Cardiac muscle cell (in vitro differentiated cells and primary cell): ENCODE measurements around the gene SNRK. TPM values are rescaled to one million over a fixed set of nuclear protein-coding genes. Genes with fewer than 3 reads are reported as not detected.
A peak's percentile ranks its signal among the peaks of the same experiment; 100 is the strongest.

ENCODE experiments used
- DNase-seq, 2 donors: peaks; one replicate each; pipeline versions ENCODE4 v3.0.0 to v3.0.0-alpha.2; 2010 to 2017; ENCODE audit warnings: low read depth in 1 of 2, low spot score in 1 of 2
- H3K27ac ChIP-seq: fragments of 200-600 bp; sonication (generic); 2 replicates; pipeline ENCODE4 v1.5.1; 2016
- H3K27me3 ChIP-seq: fragments of 200-600 bp; sonication (generic); 2 replicates; pipeline ENCODE4 v1.6.0; 2016; ENCODE audit warnings: control low read depth
- H3K36me3 ChIP-seq: fragments of 200-600 bp; sonication (generic); 2 replicates; pipeline ENCODE4 v1.5.1; 2016; ENCODE audit warnings: control low read depth
- H3K4me1 ChIP-seq: fragments of 200-600 bp; sonication (generic); 2 replicates; pipeline ENCODE4 v1.8.1; 2017; ENCODE audit warnings: low read depth, mild to moderate bottlenecking, mixed run types
- H3K4me3 ChIP-seq: fragments of 200-600 bp; sonication (generic); 2 replicates; pipeline ENCODE4 v1.5.1; 2016; ENCODE audit warnings: mild to moderate bottlenecking
- H3K9me3 ChIP-seq: fragments of 200-600 bp; sonication (generic); 2 replicates; pipeline ENCODE4 v1.5.1; 2017; ENCODE audit warnings: low read depth, mild to moderate bottlenecking, control low read depth
- polyA plus RNA-seq: library from polyadenylated mRNA; unstranded; fragments of >200 nt; fragmentation: Nextera tagmentation; extraction: Ambion mirVana; gene quantifications from 2 replicates; pipeline ENCODE4 v1.2.1, GENCODE V29; 2016
- total RNA-seq: library from RNA; depleted of rRNA; stranded (reverse); fragments of >200 nt; gene quantifications from 2 replicates; pipeline ENCODE4 v1.2.3, GENCODE V29; 2016
- TF ChIP-seq, protein P1 (sequence below): IDR thresholded peaks from 2 replicates; pipeline ENCODE4 v1.5.1; 2012; ENCODE audit warnings: low read depth, mild to moderate bottlenecking, low read length

The SNRK gene
- total and polyA plus RNA-seq, 2 experiments from 2014 or later: 4.6 to 15.6 TPM

DNA sequence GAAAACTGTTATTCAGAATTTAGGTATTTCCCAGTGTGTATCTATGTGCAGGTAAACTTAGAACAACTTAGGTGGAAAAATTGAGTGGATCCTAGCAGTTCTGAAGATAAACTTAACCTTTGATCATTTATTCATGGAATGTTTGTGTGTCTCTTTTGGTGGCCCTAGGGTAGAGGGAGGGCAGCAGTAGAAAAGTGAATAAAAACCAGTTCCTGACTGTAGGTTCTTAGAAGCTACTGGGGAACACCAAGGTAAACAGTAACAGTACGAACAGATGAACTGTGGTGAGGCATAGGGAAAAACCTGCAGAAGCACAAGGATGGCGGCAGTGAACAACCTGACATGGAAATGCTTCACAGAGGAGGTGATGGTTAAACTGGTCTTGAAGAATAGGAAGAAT, 2.5 kb downstream of the SNRK start:
- Histone ChIP-seq H3K4me3 (no peak overlapping the region), H3K27ac (no peak overlapping the region)

DNA sequence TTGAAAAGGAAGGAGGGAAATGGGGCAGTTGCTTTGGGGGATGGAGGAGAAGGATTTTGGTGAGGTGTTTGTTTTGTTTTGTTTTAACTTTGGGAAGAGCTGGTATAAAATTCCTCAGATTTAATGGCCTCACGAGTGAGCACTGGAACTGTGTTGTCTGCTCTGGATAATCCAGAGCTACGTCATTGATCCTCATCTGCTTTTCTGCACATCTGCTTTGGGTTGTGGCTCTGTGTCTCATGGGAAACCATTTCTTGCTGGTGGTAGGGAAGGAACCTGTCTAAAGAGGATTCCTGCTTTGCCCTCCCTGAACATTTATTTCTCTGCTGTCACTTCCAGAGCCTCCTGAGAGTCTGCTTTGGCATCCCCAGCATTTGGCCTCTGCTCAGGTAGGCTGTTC, 3.1 kb downstream of the SNRK start:
- H3K36me3 ChIP-seq: no peaks in the 10 kb centered on the region
- peaks cover 4% of the 10 kb centered on the region for H3K4me1 ChIP-seq
- DNase-seq: no peak
- no peak overlapping the region for H3K27ac ChIP-seq
- H3K9me3 ChIP-seq: no peaks in the 10 kb centered on the region
- TF ChIP-seq, protein P1, sequence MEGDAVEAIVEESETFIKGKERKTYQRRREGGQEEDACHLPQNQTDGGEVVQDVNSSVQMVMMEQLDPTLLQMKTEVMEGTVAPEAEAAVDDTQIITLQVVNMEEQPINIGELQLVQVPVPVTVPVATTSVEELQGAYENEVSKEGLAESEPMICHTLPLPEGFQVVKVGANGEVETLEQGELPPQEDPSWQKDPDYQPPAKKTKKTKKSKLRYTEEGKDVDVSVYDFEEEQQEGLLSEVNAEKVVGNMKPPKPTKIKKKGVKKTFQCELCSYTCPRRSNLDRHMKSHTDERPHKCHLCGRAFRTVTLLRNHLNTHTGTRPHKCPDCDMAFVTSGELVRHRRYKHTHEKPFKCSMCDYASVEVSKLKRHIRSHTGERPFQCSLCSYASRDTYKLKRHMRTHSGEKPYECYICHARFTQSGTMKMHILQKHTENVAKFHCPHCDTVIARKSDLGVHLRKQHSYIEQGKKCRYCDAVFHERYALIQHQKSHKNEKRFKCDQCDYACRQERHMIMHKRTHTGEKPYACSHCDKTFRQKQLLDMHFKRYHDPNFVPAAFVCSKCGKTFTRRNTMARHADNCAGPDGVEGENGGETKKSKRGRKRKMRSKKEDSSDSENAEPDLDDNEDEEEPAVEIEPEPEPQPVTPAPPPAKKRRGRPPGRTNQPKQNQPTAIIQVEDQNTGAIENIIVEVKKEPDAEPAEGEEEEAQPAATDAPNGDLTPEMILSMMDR: no peak
- H3K4me3 ChIP-seq: no peak overlapping the region
- H3K27me3 ChIP-seq: peaks cover 14% of the 10 kb centered on the region

More for the DNA sequence above, 2.5 kb downstream of the SNRK start:
- Histone ChIP-seq H3K9me3 (no peaks in the 10 kb centered on the region), H3K36me3 (no peaks in the 10 kb centered on the region), H3K27me3 (peaks cover 19% of the 10 kb centered on the region), H3K4me1 (peaks cover 4% of the 10 kb centered on the region)
- DNase-seq: no peak
- TF ChIP-seq, protein P1: no peak

DNA sequence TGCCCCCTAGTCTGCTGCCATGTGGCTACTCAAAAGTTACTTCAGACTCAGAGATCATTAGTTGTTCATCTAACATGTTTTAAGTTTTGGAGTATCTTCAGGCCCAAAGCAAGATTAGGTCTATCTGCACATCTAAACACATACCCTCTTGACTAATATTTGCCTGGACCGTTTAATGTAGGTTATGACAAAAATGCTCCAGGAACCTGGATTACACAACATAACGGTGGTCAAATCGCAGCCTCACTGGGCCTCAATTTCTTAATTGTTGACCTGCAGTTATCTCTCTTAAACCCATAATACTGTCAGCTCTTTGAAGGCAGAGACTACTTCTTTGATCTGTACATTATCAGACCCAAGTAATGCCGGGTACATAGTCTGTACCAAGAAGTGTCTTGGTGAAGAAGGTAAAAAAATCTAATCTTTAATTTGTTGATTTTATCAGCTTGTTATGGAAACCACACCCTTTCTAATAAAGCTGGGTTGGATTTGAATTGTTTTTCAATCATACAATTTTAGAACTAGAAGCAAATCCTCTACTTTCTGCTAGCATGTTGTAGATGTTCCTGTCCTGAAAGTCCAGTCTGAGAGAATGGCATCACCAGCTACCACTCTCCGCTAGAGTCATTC, 3.6 kb downstream of the SNRK start:
- DNase-seq: no peak
- H3K4me1 ChIP-seq: peaks cover 4% of the 10 kb centered on the region
- no peaks in the 10 kb centered on the region for H3K36me3 ChIP-seq
- peaks cover 9% of the 10 kb centered on the region for H3K27me3 ChIP-seq
- H3K4me3 ChIP-seq: no peak overlapping the region
- TF ChIP-seq, protein P1: no peak
- no peaks in the 10 kb centered on the region for H3K9me3 ChIP-seq
- H3K27ac ChIP-seq: no peak overlapping the region

DNA sequence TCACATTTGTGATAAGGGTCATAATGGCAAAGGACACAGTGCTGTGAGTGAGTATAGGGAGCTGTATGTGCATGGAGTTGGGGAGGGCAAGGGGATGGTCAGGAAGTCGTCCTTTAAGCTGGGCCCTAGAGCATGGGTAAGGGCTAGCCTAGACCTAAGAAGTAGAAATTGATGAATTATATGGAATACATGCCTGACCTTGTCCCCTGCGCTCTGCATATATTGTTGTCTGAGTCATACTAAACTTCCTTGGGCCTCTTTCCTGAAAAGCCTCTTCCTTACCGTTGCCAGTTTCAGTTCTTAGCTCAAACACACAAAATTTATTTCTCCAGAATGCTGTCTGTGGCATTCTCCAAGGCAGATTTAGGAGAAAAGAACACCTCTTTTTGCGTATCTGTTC, 4.6 kb downstream of the SNRK start:
- H3K27ac ChIP-seq: no peak overlapping the region
- TF ChIP-seq, protein P1: no peak
- H3K27me3 ChIP-seq: no peaks in the 10 kb centered on the region
- H3K9me3 ChIP-seq: no peaks in the 10 kb centered on the region
- no peaks in the 10 kb centered on the region for H3K36me3 ChIP-seq
- DNase-seq: peak in 1 of 2 donors; percentile 13
- H3K4me3 ChIP-seq: no peak overlapping the region
- peaks cover 4% of the 10 kb centered on the region for H3K4me1 ChIP-seq

DNA sequence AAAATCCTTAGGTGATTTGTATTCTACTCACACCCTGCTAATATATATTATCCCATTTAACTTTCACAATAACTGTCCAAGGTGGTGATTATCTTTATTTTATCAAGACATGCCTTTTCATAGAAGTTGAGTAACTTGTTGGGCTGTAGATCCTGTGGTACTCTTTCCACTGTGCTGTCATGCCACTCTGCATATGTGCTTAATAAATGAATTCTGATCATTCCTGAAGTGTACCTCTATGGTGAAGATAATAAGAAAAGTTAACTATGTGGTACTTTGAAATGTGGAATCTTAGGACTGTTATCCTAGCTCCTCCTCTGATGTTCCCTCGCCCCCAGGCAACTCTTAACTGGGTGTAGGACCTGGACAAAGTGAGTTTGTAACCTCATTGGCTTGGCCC, 5.2 kb downstream of the SNRK start:
- H3K27me3 ChIP-seq: no peaks in the 10 kb centered on the region
- no peaks in the 10 kb centered on the region for H3K9me3 ChIP-seq
- no peak for DNase-seq
- H3K4me3 ChIP-seq: no peak overlapping the region
- H3K4me1 ChIP-seq: peaks cover 4% of the 10 kb centered on the region
- no peaks in the 10 kb centered on the region for H3K36me3 ChIP-seq
- no peak overlapping the region for H3K27ac ChIP-seq
- TF ChIP-seq, protein P1: no peak

DNA sequence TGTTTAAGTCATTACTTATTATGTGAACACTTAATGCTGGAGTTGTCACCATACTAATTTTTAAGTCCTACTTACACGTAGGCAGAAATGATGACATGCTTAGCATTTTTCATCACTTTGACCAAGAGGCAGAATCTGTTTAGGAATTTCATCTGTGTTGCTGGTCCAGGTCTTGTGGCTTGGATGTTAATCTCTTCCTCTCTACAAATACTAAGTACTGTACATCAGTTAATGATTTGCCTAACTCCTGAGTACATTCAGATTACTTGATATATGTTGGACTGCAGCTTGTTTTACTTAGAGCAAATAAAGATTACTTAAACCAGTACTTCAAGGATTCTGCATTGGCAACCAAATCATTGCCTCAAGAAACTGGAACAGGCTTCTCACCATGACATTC, 8.6 kb downstream of the SNRK start:
- H3K4me3 ChIP-seq: no peak overlapping the region
- no peaks in the 10 kb centered on the region for H3K36me3 ChIP-seq
- no peak for DNase-seq

More for the DNA sequence above, 8.6 kb downstream of the SNRK start:
- Histone ChIP-seq H3K27me3 (no peaks in the 10 kb centered on the region), H3K9me3 (no peaks in the 10 kb centered on the region), H3K4me1 (no peaks in the 10 kb centered on the region), H3K27ac (no peak overlapping the region)
- TF ChIP-seq, protein P1: no peak
